ENCODE data around the gene RNF121.
A peak's percentile ranks its signal among the peaks of the same experiment; 100 is the strongest.

Gene RNF121

DNA sequence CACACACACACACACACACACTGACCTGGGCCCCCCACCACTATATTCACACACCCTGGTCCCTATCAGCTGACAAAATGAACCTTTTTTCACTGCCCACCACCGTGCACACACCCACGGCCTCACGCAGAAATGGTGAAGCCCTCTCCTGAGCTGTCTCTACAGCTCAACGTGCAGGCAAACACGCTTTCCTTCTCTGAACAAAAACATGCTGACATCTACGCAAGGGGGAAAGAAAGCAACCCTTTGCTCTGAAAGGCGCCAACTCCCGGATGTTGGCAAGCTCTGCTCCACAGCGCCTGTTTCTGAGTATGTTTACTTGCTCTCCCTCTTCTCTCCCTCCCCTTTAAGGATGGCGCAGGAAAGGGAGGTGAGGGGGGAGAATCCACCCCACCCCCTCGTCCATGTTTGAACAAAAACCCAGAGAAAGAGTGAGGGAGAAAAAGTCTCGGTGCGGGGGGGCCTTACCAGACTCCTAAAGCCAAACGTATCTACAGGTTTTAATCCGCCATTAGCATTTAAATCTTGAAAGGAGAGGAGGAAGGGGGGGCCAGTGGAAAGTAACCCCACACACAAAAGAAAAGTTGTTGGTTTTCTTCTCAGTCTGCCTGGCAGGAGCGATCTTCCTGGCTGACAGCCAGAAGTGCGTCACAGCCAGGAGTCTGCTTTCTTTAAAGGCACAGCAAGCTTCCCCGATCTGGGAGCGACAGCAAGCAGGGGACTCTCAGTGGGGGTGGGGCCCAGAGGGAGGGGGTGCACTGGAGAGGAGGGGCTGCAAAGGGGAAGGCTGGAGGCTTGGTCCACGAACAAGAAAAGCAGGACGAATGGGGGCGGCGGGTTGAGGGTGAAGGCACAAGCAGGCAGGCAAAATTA is 111.9 kb downstream of the RNF121 start:
- DNase-seq = peak; percentile 79

GRCh38 chr11:72041364-72042063 is 112.7 kb downstream of the RNF121 start:
- DNase-seq = no peak

GRCh38 chr11:72042064-72042745 is 113.4 kb downstream of the RNF121 start:
- DNase-seq = no peak

GRCh38 chr11:72045849-72046248 is 117.0 kb downstream of the RNF121 start:
- DNase-seq = no peak

Data from NCI-H1436 treated with DMSO at 0.1 percent for 48 hours (cell line).